WTC11 (cell line): Measurements from ENCODE around the gene MYO1H. TPM values are rescaled to one million over a fixed set of nuclear protein-coding genes. Genes with fewer than 3 reads are reported as not detected.

Experiments
- ATAC-seq: fragments of 200-7000 bp; cut with Tn5 transposase; 2 replicates; pipeline ENCODE4 v1.10.0; 2021; ENCODE audit warnings: mild to moderate bottlenecking, moderate library complexity
- CTCF ChIA-PET: fragments of 300-600 bp; sonication (Branson Sonifier 250); formaldehyde crosslinking; loops from one replicate; lab custom pipeline; 2021; ENCODE audit warnings: antibody characterized with exemption; lab: Charles Lee
- POLR2A ChIA-PET: fragments of 350-600 bp; sonication (Branson Sonifier 250); formaldehyde crosslinking; loops from one replicate; lab custom pipeline; 2021; ENCODE audit warnings: antibody characterized with exemption; lab: Charles Lee
- DNase-seq: peaks from one replicate; pipeline ENCODE4 v3.0.0; 2021; ENCODE audit warnings: low spot score
- H3K27ac Mint-ChIP-seq: 2 replicates; pipeline ENCODE4 v1.8.0; 2021; ENCODE audit warnings: mixed read lengths
- H3K27me3 Mint-ChIP-seq: 2 replicates; pipeline ENCODE4 v1.8.0; 2021; ENCODE audit warnings: low read depth, mild to moderate bottlenecking, moderate library complexity, mixed read lengths
- H3K36me3 Mint-ChIP-seq: 2 replicates; pipeline ENCODE4 v1.8.0; 2021; ENCODE audit warnings: mixed read lengths
- H3K4me1 Mint-ChIP-seq: 2 replicates; pipeline ENCODE4 v1.8.0; 2022; ENCODE audit warnings: mixed read lengths
- H3K4me3 Mint-ChIP-seq: 2 replicates; pipeline ENCODE4 v1.8.0; 2021; ENCODE audit warnings: mild to moderate bottlenecking, moderate library complexity, mixed read lengths
- H3K9me3 Mint-ChIP-seq: 2 replicates; pipeline ENCODE4 v1.8.0; 2021; ENCODE audit warnings: mixed read lengths
- CREB1 ChIP-seq: sonication (generic); formaldehyde crosslinking; IDR thresholded peaks from 2 replicates; pipeline ENCODE4 v1.8.0; 2023; ENCODE audit warnings: mild to moderate bottlenecking, missing genetic modification reagents
- ELF4 ChIP-seq: sonication (generic); formaldehyde crosslinking; IDR thresholded peaks from 2 replicates; pipeline ENCODE4 v1.8.1; 2022; ENCODE audit warnings: low read depth, mild to moderate bottlenecking, moderate library complexity, missing genetic modification reagents
- GABPB1 ChIP-seq: sonication (generic); formaldehyde crosslinking; IDR thresholded peaks from 2 replicates; pipeline ENCODE4 v1.8.1; 2023; ENCODE audit warnings: mild to moderate bottlenecking, missing genetic modification reagents
- NFE2L1 ChIP-seq: sonication (generic); formaldehyde crosslinking; IDR thresholded peaks from 2 replicates; pipeline ENCODE4 v1.8.1; 2023; ENCODE audit warnings: missing genetic modification reagents
- NR3C1 ChIP-seq: sonication (generic); formaldehyde crosslinking; conservative IDR thresholded peaks from 2 replicates; pipeline ENCODE4 v1.8.1; 2023; ENCODE audit warnings: low read depth, mild to moderate bottlenecking, missing genetic modification reagents
- TCF7 ChIP-seq: sonication (generic); formaldehyde crosslinking; IDR thresholded peaks from 2 replicates; pipeline ENCODE4 v1.8.0; 2022; ENCODE audit warnings: mild to moderate bottlenecking, low read depth, missing genetic modification reagents, moderate library complexity
- ZNF121 ChIP-seq: sonication (generic); formaldehyde crosslinking; IDR thresholded peaks from 2 replicates; pipeline ENCODE4 v1.8.0; 2023; ENCODE audit warnings: missing genetic modification reagents
- ZNF396 ChIP-seq: fragments of 250-450 bp; sonication (Bioruptor Pico); IDR thresholded peaks from 2 replicates; pipeline ENCODE4 v1.8.0; 2021; ENCODE audit warnings: mild to moderate bottlenecking, moderate library complexity, borderline replicate concordance
- total RNA-seq: library from RNA; stranded (reverse); gene quantifications from 3 replicates; pipeline ENCODE4 v1.2.3, GENCODE V29; 2021
- TF ChIP-seq, protein P1 (sequence below): sonication (generic); formaldehyde crosslinking; conservative IDR thresholded peaks from 2 replicates; pipeline ENCODE4 v1.8.1; 2022; ENCODE audit warnings: mild to moderate bottlenecking, missing genetic modification reagents
- TF ChIP-seq, protein P2 (sequence below): sonication (generic); formaldehyde crosslinking; IDR thresholded peaks from 2 replicates; pipeline ENCODE4 v1.8.0; 2022; ENCODE audit warnings: mild to moderate bottlenecking, missing genetic modification reagents
- TF ChIP-seq, protein P3 (sequence below): sonication (generic); formaldehyde crosslinking; conservative IDR thresholded peaks from 2 replicates; pipeline ENCODE4 v1.8.1; 2023; ENCODE audit warnings: mild to moderate bottlenecking, low read depth, missing genetic modification reagents, moderate library complexity
- TF ChIP-seq, protein P4 (sequence below): sonication (generic); formaldehyde crosslinking; IDR thresholded peaks from 2 replicates; pipeline ENCODE4 v1.8.1; 2023; ENCODE audit warnings: mild to moderate bottlenecking, missing genetic modification reagents, moderate library complexity
- TF ChIP-seq, protein P5 (sequence below): sonication (generic); formaldehyde crosslinking; IDR thresholded peaks from 2 replicates; pipeline ENCODE4 v1.8.1; 2023; ENCODE audit warnings: mild to moderate bottlenecking, missing genetic modification reagents
- TF ChIP-seq, protein P6 (sequence below): sonication (generic); formaldehyde crosslinking; IDR thresholded peaks from 2 replicates; pipeline ENCODE4 v1.8.0; 2023; ENCODE audit warnings: missing genetic modification reagents
- TF ChIP-seq, protein P7 (sequence below): fragments of 250-450 bp; sonication (Bioruptor Pico); IDR thresholded peaks from 2 replicates; pipeline ENCODE4 v1.9.0; 2021; ENCODE audit warnings: moderate library complexity, mild to moderate bottlenecking, inconsistent platforms, borderline replicate concordance
- TF ChIP-seq, protein P8 (sequence below): fragments of 200-600 bp; IDR thresholded peaks from 2 replicates; pipeline ENCODE4 v1.8.0; 2022; ENCODE audit warnings: antibody characterized with exemption
- TF ChIP-seq, protein P9 (sequence below): sonication (generic); formaldehyde crosslinking; IDR thresholded peaks from 2 replicates; pipeline ENCODE4 v1.8.0; 2022; ENCODE audit warnings: mild to moderate bottlenecking, missing genetic modification reagents

MYO1H gene
- total RNA-seq, 1 experiment from 2014 or later = 0.44 TPM

DNA sequence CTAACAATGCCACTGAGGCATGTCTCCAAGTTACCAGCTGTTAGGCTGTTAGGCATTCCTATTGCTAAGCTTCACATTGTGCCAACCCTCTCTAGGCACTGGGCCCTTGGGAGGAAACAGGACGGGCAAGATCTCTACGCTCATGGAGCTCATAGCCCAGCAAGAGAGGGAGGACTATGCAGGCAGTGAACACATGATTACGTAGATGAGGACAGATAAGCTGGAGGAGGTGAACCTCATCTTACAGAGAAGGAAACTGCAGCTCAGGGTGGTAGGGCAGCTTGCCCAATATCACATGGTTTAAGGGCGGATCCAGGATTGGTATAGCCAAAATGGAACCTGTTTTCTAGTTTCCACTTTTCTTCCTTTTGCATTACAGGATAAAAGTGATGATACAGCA is 137.5 kb downstream of the MYO1H start:
- Mint-ChIP-seq H3K9me3 (no peaks in the 10 kb centered on the region), H3K27ac (no peak overlapping the region), H3K36me3 (peaks cover 58% of the 10 kb centered on the region), H3K27me3 (no peaks in the 10 kb centered on the region), H3K4me3 (no peak overlapping the region), H3K4me1 (no peaks in the 10 kb centered on the region)
- no peak for DNase-seq
- no peak for TF ChIP-seq NFE2L1 (CRISPR knock-in tag)
- TF ChIP-seq, protein P1, sequence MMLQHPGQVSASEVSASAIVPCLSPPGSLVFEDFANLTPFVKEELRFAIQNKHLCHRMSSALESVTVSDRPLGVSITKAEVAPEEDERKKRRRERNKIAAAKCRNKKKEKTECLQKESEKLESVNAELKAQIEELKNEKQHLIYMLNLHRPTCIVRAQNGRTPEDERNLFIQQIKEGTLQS (CRISPR knock-in tag) = no peak
- no peak for TF ChIP-seq ELF4 (CRISPR knock-in tag)
- TF ChIP-seq, protein P2, sequence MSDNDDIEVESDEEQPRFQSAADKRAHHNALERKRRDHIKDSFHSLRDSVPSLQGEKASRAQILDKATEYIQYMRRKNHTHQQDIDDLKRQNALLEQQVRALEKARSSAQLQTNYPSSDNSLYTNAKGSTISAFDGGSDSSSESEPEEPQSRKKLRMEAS (CRISPR knock-in tag) = no peak
- TF ChIP-seq, protein P3, sequence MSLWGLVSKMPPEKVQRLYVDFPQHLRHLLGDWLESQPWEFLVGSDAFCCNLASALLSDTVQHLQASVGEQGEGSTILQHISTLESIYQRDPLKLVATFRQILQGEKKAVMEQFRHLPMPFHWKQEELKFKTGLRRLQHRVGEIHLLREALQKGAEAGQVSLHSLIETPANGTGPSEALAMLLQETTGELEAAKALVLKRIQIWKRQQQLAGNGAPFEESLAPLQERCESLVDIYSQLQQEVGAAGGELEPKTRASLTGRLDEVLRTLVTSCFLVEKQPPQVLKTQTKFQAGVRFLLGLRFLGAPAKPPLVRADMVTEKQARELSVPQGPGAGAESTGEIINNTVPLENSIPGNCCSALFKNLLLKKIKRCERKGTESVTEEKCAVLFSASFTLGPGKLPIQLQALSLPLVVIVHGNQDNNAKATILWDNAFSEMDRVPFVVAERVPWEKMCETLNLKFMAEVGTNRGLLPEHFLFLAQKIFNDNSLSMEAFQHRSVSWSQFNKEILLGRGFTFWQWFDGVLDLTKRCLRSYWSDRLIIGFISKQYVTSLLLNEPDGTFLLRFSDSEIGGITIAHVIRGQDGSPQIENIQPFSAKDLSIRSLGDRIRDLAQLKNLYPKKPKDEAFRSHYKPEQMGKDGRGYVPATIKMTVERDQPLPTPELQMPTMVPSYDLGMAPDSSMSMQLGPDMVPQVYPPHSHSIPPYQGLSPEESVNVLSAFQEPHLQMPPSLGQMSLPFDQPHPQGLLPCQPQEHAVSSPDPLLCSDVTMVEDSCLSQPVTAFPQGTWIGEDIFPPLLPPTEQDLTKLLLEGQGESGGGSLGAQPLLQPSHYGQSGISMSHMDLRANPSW = no peak
- TF ChIP-seq, protein P4, sequence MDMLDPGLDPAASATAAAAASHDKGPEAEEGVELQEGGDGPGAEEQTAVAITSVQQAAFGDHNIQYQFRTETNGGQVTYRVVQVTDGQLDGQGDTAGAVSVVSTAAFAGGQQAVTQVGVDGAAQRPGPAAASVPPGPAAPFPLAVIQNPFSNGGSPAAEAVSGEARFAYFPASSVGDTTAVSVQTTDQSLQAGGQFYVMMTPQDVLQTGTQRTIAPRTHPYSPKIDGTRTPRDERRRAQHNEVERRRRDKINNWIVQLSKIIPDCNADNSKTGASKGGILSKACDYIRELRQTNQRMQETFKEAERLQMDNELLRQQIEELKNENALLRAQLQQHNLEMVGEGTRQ (CRISPR knock-in tag) = no peak
- no peak for TF ChIP-seq CREB1 (CRISPR knock-in tag)
- TF ChIP-seq, protein P5, sequence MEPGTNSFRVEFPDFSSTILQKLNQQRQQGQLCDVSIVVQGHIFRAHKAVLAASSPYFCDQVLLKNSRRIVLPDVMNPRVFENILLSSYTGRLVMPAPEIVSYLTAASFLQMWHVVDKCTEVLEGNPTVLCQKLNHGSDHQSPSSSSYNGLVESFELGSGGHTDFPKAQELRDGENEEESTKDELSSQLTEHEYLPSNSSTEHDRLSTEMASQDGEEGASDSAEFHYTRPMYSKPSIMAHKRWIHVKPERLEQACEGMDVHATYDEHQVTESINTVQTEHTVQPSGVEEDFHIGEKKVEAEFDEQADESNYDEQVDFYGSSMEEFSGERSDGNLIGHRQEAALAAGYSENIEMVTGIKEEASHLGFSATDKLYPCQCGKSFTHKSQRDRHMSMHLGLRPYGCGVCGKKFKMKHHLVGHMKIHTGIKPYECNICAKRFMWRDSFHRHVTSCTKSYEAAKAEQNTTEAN (CRISPR knock-in tag) = no peak
- TF ChIP-seq, protein P6, sequence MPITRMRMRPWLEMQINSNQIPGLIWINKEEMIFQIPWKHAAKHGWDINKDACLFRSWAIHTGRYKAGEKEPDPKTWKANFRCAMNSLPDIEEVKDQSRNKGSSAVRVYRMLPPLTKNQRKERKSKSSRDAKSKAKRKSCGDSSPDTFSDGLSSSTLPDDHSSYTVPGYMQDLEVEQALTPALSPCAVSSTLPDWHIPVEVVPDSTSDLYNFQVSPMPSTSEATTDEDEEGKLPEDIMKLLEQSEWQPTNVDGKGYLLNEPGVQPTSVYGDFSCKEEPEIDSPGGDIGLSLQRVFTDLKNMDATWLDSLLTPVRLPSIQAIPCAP (CRISPR knock-in tag) = no peak
- TF ChIP-seq ZNF396 (CRISPR knock-in tag) = no peak
- TF ChIP-seq NR3C1 = no peak
- TF ChIP-seq, protein P7, sequence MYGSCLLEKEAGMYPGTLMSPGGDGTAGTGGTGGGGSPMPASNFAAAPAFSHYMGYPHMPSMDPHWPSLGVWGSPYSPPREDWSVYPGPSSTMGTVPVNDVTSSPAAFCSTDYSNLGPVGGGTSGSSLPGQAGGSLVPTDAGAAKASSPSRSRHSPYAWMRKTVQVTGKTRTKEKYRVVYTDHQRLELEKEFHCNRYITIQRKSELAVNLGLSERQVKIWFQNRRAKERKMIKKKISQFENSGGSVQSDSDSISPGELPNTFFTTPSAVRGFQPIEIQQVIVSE (CRISPR knock-in tag) = no peak
- TF ChIP-seq TCF7 (CRISPR knock-in tag) = no peak
- TF ChIP-seq ZNF121 (CRISPR knock-in tag) = no peak
- no peak for TF ChIP-seq GABPB1 (CRISPR knock-in tag)
- TF ChIP-seq, protein P8, sequence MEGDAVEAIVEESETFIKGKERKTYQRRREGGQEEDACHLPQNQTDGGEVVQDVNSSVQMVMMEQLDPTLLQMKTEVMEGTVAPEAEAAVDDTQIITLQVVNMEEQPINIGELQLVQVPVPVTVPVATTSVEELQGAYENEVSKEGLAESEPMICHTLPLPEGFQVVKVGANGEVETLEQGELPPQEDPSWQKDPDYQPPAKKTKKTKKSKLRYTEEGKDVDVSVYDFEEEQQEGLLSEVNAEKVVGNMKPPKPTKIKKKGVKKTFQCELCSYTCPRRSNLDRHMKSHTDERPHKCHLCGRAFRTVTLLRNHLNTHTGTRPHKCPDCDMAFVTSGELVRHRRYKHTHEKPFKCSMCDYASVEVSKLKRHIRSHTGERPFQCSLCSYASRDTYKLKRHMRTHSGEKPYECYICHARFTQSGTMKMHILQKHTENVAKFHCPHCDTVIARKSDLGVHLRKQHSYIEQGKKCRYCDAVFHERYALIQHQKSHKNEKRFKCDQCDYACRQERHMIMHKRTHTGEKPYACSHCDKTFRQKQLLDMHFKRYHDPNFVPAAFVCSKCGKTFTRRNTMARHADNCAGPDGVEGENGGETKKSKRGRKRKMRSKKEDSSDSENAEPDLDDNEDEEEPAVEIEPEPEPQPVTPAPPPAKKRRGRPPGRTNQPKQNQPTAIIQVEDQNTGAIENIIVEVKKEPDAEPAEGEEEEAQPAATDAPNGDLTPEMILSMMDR = no peak
- TF ChIP-seq, protein P9, sequence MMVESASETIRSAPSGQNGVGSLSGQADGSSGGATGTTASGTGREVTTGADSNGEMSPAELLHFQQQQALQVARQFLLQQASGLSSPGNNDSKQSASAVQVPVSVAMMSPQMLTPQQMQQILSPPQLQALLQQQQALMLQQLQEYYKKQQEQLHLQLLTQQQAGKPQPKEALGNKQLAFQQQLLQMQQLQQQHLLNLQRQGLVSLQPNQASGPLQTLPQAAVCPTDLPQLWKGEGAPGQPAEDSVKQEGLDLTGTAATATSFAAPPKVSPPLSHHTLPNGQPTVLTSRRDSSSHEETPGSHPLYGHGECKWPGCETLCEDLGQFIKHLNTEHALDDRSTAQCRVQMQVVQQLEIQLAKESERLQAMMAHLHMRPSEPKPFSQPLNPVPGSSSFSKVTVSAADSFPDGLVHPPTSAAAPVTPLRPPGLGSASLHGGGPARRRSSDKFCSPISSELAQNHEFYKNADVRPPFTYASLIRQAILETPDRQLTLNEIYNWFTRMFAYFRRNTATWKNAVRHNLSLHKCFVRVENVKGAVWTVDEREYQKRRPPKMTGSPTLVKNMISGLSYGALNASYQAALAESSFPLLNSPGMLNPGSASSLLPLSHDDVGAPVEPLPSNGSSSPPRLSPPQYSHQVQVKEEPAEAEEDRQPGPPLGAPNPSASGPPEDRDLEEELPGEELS = no peak
- ChIA-PET CTCF (no interaction called here), POLR2A (interaction anchor here (0.7 kb wide), 1 partner anchor 603 kb away, joined by 4 read pairs; no protein-coding TSS in a partner anchor)
- ATAC-seq = no peak
